GM23338 (cell line): Measurements from ENCODE around the gene PLA2G6. TPM values are rescaled to one million over a fixed set of nuclear protein-coding genes. Genes with fewer than 3 reads are reported as not detected.

ENCODE experiments used
- ATAC-seq: fragments of 200-7000 bp; cut with Tn5 transposase; 3 replicates; pipeline ENCODE4 v1.9.1; 2020
- DNase-seq: peaks from one replicate; pipeline ENCODE4 v3.0.0-alpha.2; 2015; ENCODE audit warnings: low spot score
- H2AFZ ChIP-seq: fragments of 200-600 bp; sonication (generic); 2 replicates; pipeline ENCODE4 v1.8.0; 2016; ENCODE audit warnings: antibody characterized with exemption, mild to moderate bottlenecking, moderate library complexity
- H3F3A ChIP-seq: fragments of 200-600 bp; sonication (generic); replicated peaks from 2 replicates; pipeline ENCODE4 v1.8.0; 2017; ENCODE audit warnings: antibody characterized with exemption, mixed run types, low read depth
- H3K27ac ChIP-seq: fragments of 200-600 bp; sonication (generic); 2 replicates; pipeline ENCODE4 v1.6.1; 2016; ENCODE audit warnings: low read depth
- H3K27me3 ChIP-seq: fragments of 200-600 bp; sonication (generic); 2 replicates; pipeline ENCODE4 v1.8.0; 2016; ENCODE audit warnings: mild to moderate bottlenecking, mixed run types, moderate library complexity; ENCODE audit not compliant: insufficient read depth
- H3K36me3 ChIP-seq: fragments of 200-600 bp; sonication (generic); 2 replicates; pipeline ENCODE4 v1.8.0; 2016; ENCODE audit warnings: mild to moderate bottlenecking; ENCODE audit not compliant: insufficient read depth
- H3K4me1 ChIP-seq: fragments of 200-600 bp; sonication (generic); 2 replicates; pipeline ENCODE4 v1.8.0; 2016; ENCODE audit warnings: mild to moderate bottlenecking, moderate library complexity; ENCODE audit not compliant: insufficient read depth
- H3K4me2 ChIP-seq: fragments of 200-600 bp; sonication (generic); 2 replicates; pipeline ENCODE4 v1.7.1; 2017; ENCODE audit warnings: mixed run types
- H3K4me3 ChIP-seq: fragments of 200-600 bp; sonication (generic); 2 replicates; pipeline ENCODE4 v1.6.1; 2016; ENCODE audit warnings: mixed run types
- H3K79me2 ChIP-seq: fragments of 200-600 bp; sonication (generic); replicated peaks from 2 replicates; pipeline ENCODE4 v1.8.0; 2017; ENCODE audit warnings: mild to moderate bottlenecking; ENCODE audit not compliant: insufficient read depth
- H3K9me2 ChIP-seq: fragments of 200-600 bp; sonication (generic); 2 replicates; pipeline ENCODE4 v1.8.0; 2017; ENCODE audit not compliant: insufficient read depth
- H4K20me1 ChIP-seq: fragments of 200-600 bp; sonication (generic); replicated peaks from 2 replicates; pipeline ENCODE4 v1.8.0; 2017; ENCODE audit warnings: mild to moderate bottlenecking; ENCODE audit not compliant: insufficient read depth
- H3K27ac Mint-ChIP-seq: 2 replicates; pipeline ENCODE4 v1.8.0; 2020; ENCODE audit warnings: inconsistent platforms, mild to moderate bottlenecking, moderate library complexity, mixed read lengths
- H3K27me3 Mint-ChIP-seq: 3 replicates; pipeline ENCODE4 v1.8.0; 2022; ENCODE audit warnings: low read depth, mild to moderate bottlenecking, moderate library complexity, mixed read lengths, inconsistent platforms; ENCODE audit not compliant: insufficient read depth, poor library complexity
- H3K36me3 Mint-ChIP-seq: 3 replicates; pipeline ENCODE4 v1.8.0; 2021; ENCODE audit warnings: low read depth, mild to moderate bottlenecking, inconsistent platforms, moderate library complexity, mixed read lengths
- H3K4me1 Mint-ChIP-seq: 3 replicates; pipeline ENCODE4 v1.8.0; 2020; ENCODE audit warnings: mild to moderate bottlenecking, inconsistent platforms, mixed read lengths
- H3K4me3 Mint-ChIP-seq: 3 replicates; pipeline ENCODE4 v1.8.0; 2021; ENCODE audit warnings: moderate library complexity, mild to moderate bottlenecking, inconsistent platforms, mixed read lengths
- H3K9me3 Mint-ChIP-seq: 3 replicates; pipeline ENCODE4 v1.8.0; 2020; ENCODE audit warnings: moderate library complexity, mild to moderate bottlenecking, inconsistent platforms, mixed read lengths
- CREB1 ChIP-seq: fragments of 250-450 bp; sonication (Bioruptor Pico); IDR thresholded peaks from 2 replicates; pipeline ENCODE4 v1.5.0; 2020; ENCODE audit warnings: low read depth, mild to moderate bottlenecking, moderate library complexity
- ETS1 ChIP-seq: IDR thresholded peaks from 2 replicates; pipeline ENCODE4 v1.6.1; 2016; ENCODE audit warnings: antibody characterized with exemption
- EZH2 ChIP-seq: fragments of 200-600 bp; sonication (generic); IDR thresholded peaks from one replicate; pipeline ENCODE4 v1.8.0; 2017; ENCODE audit warnings: antibody characterized with exemption, mild to moderate bottlenecking, low read depth; ENCODE audit not compliant: unreplicated experiment
- EZH2phosphoT487 ChIP-seq: fragments of 200-600 bp; sonication (generic); IDR thresholded peaks from one replicate; pipeline ENCODE4 v1.8.1; 2018; ENCODE audit warnings: antibody characterized with exemption; ENCODE audit not compliant: unreplicated experiment
- JUNB ChIP-seq: IDR thresholded peaks from one replicate; pipeline ENCODE4 v1.6.1; 2016; ENCODE audit warnings: antibody characterized with exemption; ENCODE audit not compliant: unreplicated experiment
- NANOG ChIP-seq: IDR thresholded peaks from 2 replicates; pipeline ENCODE4 v1.6.1; 2016; ENCODE audit warnings: antibody characterized with exemption, borderline replicate concordance
- POLR2AphosphoS5 ChIP-seq: IDR thresholded peaks from 2 replicates; pipeline ENCODE4 v1.6.1; 2016; ENCODE audit warnings: antibody characterized with exemption, low read depth
- STAT1 ChIP-seq: IDR thresholded peaks from one replicate; pipeline ENCODE4 v1.6.1; 2016; ENCODE audit warnings: antibody characterized with exemption; ENCODE audit not compliant: unreplicated experiment
- ZNF114 ChIP-seq: fragments of 250-450 bp; sonication (Bioruptor Pico); IDR thresholded peaks from 2 replicates; pipeline ENCODE4 v1.5.0; 2020; ENCODE audit warnings: mild to moderate bottlenecking, moderate library complexity
- ZNF331 ChIP-seq: fragments of 250-450 bp; sonication (Bioruptor Pico); IDR thresholded peaks from 2 replicates; pipeline ENCODE4 v1.5.0; 2020; ENCODE audit warnings: low read depth, mild to moderate bottlenecking, moderate library complexity
- ZNF462 ChIP-seq: fragments of 250-450 bp; sonication (Bioruptor Pico); IDR thresholded peaks from 2 replicates; pipeline ENCODE4 v1.5.0; 2020; ENCODE audit warnings: mild to moderate bottlenecking, moderate library complexity
- polyA plus RNA-seq: library from polyadenylated mRNA; unstranded; fragments of >200 nt; fragmentation: Nextera tagmentation; extraction: Ambion mirVana; gene quantifications from 2 replicates; pipeline ENCODE4 v1.2.1, GENCODE V29; 2016
- total RNA-seq: library from RNA; depleted of rRNA; stranded (reverse); fragments of >200 nt; shearing (Covaris generic); gene quantifications from 2 replicates; pipeline ENCODE4 v1.2.3, GENCODE V29; 2014
- TF ChIP-seq, protein P1 (sequence below): IDR thresholded peaks from one replicate; pipeline ENCODE4 v1.6.1; 2018; ENCODE audit warnings: antibody characterized with exemption; ENCODE audit not compliant: unreplicated experiment
- TF ChIP-seq, protein P2 (sequence below), 2 experiments: fragments of 200-600 bp in 1 of 2; sonication (generic) in 1 of 2; conservative IDR thresholded peaks; 2 replicates each; pipeline versions ENCODE4 v1.5.1 to v1.6.1; 2016 to 2017; ENCODE audit warnings: antibody characterized with exemption in 2 of 2, low read depth in 2 of 2, mild to moderate bottlenecking in 2 of 2, moderate library complexity in 1 of 2

Gene PLA2G6
- total and polyA plus RNA-seq, 2 experiments from 2014 or later: 4.5 to 12.6 TPM

- DNase-seq: no peak
- peaks cover 3% of the 10 kb centered on the region; the same call in 1 of the 3 replicates for H3K36me3 Mint-ChIP-seq
- H3K27me3 Mint-ChIP-seq: peaks cover 29% of the 10 kb centered on the region
- Histone ChIP-seq H3K4me3 (no peak overlapping the region), H3K4me1 (peaks cover 8% of the 10 kb centered on the region; the same call in 1 of the 2 replicates), H4K20me1 (no peaks in the 10 kb centered on the region), H3K27me3 (no peaks in the 10 kb centered on the region), H3K4me2 (no peak overlapping the region), H2AFZ (no peak overlapping the region), H3K27ac (no peak overlapping the region), H3F3A (peaks cover 7% of the 10 kb centered on the region), H3K79me2 (no peaks in the 10 kb centered on the region), H3K36me3 (no peaks in the 10 kb centered on the region), H3K9me2 (no peaks in the 10 kb centered on the region)
- peaks cover 9% of the 10 kb centered on the region; the same call in 2 of the 3 replicates for H3K4me1 Mint-ChIP-seq
- peaks cover 5% of the 10 kb centered on the region; the same call in 2 of the 3 replicates for H3K9me3 Mint-ChIP-seq
- H3K27ac Mint-ChIP-seq: no peak overlapping the region
- no peak for TF ChIP-seq POLR2AphosphoS5
- TF ChIP-seq ZNF331 (CRISPR knock-in tag): no peak
- TF ChIP-seq, protein P1, sequence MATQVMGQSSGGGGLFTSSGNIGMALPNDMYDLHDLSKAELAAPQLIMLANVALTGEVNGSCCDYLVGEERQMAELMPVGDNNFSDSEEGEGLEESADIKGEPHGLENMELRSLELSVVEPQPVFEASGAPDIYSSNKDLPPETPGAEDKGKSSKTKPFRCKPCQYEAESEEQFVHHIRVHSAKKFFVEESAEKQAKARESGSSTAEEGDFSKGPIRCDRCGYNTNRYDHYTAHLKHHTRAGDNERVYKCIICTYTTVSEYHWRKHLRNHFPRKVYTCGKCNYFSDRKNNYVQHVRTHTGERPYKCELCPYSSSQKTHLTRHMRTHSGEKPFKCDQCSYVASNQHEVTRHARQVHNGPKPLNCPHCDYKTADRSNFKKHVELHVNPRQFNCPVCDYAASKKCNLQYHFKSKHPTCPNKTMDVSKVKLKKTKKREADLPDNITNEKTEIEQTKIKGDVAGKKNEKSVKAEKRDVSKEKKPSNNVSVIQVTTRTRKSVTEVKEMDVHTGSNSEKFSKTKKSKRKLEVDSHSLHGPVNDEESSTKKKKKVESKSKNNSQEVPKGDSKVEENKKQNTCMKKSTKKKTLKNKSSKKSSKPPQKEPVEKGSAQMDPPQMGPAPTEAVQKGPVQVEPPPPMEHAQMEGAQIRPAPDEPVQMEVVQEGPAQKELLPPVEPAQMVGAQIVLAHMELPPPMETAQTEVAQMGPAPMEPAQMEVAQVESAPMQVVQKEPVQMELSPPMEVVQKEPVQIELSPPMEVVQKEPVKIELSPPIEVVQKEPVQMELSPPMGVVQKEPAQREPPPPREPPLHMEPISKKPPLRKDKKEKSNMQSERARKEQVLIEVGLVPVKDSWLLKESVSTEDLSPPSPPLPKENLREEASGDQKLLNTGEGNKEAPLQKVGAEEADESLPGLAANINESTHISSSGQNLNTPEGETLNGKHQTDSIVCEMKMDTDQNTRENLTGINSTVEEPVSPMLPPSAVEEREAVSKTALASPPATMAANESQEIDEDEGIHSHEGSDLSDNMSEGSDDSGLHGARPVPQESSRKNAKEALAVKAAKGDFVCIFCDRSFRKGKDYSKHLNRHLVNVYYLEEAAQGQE: no peak
- no peak for TF ChIP-seq ZNF462 (CRISPR knock-in tag)
- TF ChIP-seq ZNF114 (CRISPR knock-in tag): no peak
- TF ChIP-seq CREB1 (CRISPR knock-in tag): no peak
- no peak for TF ChIP-seq ETS1
- no peak for TF ChIP-seq NANOG
- no peak for TF ChIP-seq STAT1
- TF ChIP-seq EZH2phosphoT487: no peak
- no peak for TF ChIP-seq EZH2
- TF ChIP-seq, protein P2, sequence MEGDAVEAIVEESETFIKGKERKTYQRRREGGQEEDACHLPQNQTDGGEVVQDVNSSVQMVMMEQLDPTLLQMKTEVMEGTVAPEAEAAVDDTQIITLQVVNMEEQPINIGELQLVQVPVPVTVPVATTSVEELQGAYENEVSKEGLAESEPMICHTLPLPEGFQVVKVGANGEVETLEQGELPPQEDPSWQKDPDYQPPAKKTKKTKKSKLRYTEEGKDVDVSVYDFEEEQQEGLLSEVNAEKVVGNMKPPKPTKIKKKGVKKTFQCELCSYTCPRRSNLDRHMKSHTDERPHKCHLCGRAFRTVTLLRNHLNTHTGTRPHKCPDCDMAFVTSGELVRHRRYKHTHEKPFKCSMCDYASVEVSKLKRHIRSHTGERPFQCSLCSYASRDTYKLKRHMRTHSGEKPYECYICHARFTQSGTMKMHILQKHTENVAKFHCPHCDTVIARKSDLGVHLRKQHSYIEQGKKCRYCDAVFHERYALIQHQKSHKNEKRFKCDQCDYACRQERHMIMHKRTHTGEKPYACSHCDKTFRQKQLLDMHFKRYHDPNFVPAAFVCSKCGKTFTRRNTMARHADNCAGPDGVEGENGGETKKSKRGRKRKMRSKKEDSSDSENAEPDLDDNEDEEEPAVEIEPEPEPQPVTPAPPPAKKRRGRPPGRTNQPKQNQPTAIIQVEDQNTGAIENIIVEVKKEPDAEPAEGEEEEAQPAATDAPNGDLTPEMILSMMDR (conservative IDR thresholded peaks at IDR 0.05; ENCODE audit: low read depth in 2 of 2): no peak
- no peak for TF ChIP-seq JUNB
- no peak for ATAC-seq
- H3K4me3 Mint-ChIP-seq: no peak overlapping the region
Observed at GRCh38 chr22:38108561-38109319, 72.9 kb downstream of the PLA2G6 start.
